ENCODE measurements around the gene UQCC2.

Gene UQCC2

DNA sequence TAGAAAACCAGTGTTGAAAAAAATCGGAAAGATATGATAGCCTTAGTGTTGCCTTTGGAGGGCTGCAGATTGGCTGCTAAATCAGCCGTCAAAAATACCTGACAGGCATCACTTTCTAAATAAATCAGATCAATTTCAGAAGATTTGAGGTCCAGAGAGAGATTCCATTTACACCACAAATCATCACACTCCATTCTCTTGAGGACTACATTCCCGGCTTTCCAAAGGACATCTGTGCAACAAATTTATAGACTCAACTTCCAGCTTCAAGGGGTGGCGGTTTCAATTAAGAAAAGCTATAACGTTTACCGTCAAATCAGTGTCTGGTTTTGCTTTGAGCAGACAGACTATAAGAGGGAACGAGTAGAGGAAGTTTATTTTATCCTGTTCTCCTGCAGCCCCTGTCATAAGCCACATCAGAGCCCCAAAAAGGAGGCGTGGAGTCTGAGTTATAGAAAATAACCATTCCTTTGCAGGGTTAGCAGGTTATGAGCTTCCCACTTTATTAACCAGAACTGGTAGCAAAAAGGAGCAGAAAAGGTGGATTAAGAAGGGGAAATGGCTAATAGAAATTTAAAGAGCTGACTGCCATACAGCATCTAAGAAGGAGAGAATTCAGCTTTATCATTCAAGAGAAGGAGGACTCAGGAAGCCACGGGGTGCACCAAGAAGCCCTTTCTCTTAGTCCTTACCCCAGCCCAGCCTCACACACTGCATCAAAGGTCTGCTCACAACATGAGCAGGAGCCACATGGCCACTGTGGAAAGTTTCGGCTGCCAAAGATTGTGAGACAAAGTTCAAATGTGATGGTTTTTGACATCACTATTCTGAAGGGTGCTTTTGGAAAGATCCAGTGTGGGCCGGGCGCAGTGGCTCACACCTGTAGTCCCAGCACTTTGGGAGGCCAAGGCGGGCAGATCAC, 12.9 kb upstream of the UQCC2 start:
- Histone ChIP-seq H3K27me3 (ENCODE audit: control insufficient read depth, insufficient read depth, low read length) (no peaks in the 10 kb centered on the region; the same call in 1 of the 2 replicates), H3K4me3 (ENCODE audit: low read depth, low read length) (no peak overlapping the region), H3K9ac (ENCODE audit: low read length) (no peak overlapping the region), H3K9me3 (ENCODE audit: control insufficient read depth, insufficient read depth, low read depth, low read length) (no peaks in the 10 kb centered on the region), H3K36me3 (ENCODE audit: control insufficient read depth, insufficient read depth, low read length) (no peaks in the 10 kb centered on the region), H3K4me1 (ENCODE audit: control insufficient read depth, insufficient read depth, low read length) (peaks cover 8% of the 10 kb centered on the region; the same call in 1 of the 2 replicates), H3K27ac (ENCODE audit: low read depth, low read length) (no peak overlapping the region)

DNA sequence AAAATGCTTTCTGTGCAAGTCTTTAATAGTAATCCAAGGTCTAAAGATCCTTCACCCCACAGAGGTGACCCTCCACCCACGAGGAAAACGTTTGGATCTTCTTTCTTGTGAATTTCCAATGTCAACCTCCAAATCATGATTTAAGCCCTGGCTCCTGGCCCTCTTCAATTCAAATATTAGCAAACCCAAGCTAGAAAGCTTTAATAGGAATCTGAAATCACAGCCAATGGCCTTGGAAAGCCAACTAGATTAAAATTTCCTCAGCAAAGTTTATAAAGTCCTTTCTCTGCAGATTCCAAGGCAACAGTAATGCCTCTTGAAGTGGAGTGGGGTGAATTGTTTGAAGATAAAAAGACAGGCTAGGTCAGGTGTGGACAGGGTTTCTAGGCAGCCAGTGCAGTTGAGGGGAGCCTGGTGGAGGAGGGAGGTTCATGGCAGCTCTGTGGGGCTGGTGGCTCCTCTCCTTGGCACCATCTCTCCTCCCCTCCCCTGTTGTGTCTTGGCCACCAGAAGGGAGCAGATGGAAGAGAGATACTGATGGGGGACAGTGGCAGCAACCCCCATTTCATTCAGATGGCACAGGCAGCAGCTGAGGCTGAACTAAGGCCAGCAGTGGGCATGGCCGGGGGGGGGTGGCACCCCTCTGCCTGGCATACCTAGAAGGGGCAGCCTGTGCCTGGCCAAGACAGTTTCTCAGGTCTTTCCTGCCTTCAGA, 12.0 kb upstream of the UQCC2 start:
- Histone ChIP-seq H3K27ac (ENCODE audit: low read depth, low read length) (no peak overlapping the region), H3K36me3 (ENCODE audit: control insufficient read depth, insufficient read depth, low read length) (no peaks in the 10 kb centered on the region), H3K4me3 (ENCODE audit: low read depth, low read length) (no peak overlapping the region), H3K9me3 (ENCODE audit: control insufficient read depth, insufficient read depth, low read depth, low read length) (no peaks in the 10 kb centered on the region), H3K27me3 (ENCODE audit: control insufficient read depth, insufficient read depth, low read length) (no peaks in the 10 kb centered on the region; the same call in 1 of the 2 replicates), H3K4me1 (ENCODE audit: control insufficient read depth, insufficient read depth, low read length) (peaks cover 8% of the 10 kb centered on the region; the same call in 1 of the 2 replicates), H3K9ac (ENCODE audit: low read length) (no peak overlapping the region)

DNA sequence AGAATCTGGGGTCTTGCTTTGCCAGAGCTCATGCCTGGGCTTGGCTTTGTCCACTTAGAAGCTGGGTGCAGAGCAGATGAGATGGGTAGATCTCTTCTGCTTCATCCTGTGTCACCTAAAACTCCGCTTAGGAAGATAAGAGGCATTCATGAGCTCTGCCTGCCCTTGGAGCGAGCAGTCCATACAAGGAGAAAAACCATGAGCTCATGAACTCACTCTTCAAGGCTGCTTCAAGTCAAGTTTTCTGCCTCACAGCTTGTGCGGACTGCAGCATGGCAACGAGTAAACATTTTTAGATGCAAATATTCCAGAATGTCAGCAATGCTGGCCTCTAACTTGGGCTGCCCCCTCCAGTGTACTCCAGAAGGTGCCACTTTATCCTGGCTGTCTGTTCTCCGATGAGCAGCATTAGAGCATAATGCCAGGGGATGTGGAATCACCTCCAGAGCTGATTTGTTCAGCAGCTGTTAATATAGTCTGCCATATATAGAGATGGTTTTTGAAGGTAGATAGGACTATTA, 10.7 kb upstream of the UQCC2 start:
- Histone ChIP-seq H3K9ac (ENCODE audit: low read length) (no peak overlapping the region), H3K4me3 (ENCODE audit: low read depth, low read length) (no peak overlapping the region), H3K27me3 (ENCODE audit: control insufficient read depth, insufficient read depth, low read length) (no peaks in the 10 kb centered on the region; the same call in 1 of the 2 replicates), H3K4me1 (ENCODE audit: control insufficient read depth, insufficient read depth, low read length) (peaks cover 6% of the 10 kb centered on the region; the same call in 1 of the 2 replicates), H3K9me3 (ENCODE audit: control insufficient read depth, insufficient read depth, low read depth, low read length) (no peaks in the 10 kb centered on the region), H3K27ac (ENCODE audit: low read depth, low read length) (no peak overlapping the region), H3K36me3 (ENCODE audit: control insufficient read depth, insufficient read depth, low read length) (no peaks in the 10 kb centered on the region)

DNA sequence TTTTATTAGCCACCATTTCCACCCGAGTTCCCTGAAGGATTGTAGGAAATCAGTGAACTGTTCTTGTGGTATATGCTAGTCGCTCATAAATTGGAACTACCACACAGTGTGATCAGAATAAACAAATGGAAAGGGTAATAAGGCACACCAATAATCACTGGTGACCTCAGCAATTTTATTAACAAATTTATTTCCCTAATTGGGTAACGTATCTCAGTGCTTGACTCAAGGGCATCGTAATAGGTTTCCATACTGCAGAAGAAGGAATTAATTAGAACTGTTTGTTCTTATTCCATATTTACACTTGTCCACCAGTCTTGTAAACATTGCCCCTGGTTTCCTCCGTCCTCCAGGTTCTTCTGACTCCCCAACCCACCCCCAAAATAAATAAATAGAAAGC, 10.0 kb upstream of the UQCC2 start:
- Histone ChIP-seq H3K9me3 (ENCODE audit: control insufficient read depth, insufficient read depth, low read depth, low read length) (no peaks in the 10 kb centered on the region), H3K4me3 (ENCODE audit: low read depth, low read length) (no peak overlapping the region), H3K9ac (ENCODE audit: low read length) (no peak overlapping the region), H3K27ac (ENCODE audit: low read depth, low read length) (no peak overlapping the region), H3K4me1 (ENCODE audit: control insufficient read depth, insufficient read depth, low read length) (peaks cover 12% of the 10 kb centered on the region; the same call in 1 of the 2 replicates), H3K27me3 (ENCODE audit: control insufficient read depth, insufficient read depth, low read length) (no peaks in the 10 kb centered on the region; the same call in 1 of the 2 replicates), H3K36me3 (ENCODE audit: control insufficient read depth, insufficient read depth, low read length) (no peaks in the 10 kb centered on the region)

DNA sequence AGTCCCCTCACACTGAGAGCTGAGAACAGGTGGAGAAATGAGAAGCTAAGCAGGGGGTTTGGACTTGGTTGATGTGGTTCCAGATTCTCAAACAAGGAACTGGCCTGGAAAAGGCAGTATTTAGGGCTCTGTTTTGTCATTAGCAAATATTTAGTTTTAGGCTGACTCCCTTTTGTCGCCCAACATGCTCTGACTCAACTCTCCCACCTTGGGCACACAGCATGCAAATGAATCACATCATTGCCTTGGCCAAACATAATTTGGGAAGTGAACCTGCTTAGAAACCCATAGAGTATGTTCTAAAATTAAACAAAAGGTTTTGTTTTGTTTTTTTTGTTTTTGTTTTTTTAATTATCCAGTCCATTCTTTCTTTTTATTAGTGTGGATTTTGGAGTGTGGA, 9.5 kb upstream of the UQCC2 start:
- no peaks in the 10 kb centered on the region; the same call in 1 of the 2 replicates for H3K27me3 ChIP-seq (ENCODE audit: control insufficient read depth, insufficient read depth, low read length)
- no peak overlapping the region for H3K9ac ChIP-seq (ENCODE audit: low read length)

DNA sequence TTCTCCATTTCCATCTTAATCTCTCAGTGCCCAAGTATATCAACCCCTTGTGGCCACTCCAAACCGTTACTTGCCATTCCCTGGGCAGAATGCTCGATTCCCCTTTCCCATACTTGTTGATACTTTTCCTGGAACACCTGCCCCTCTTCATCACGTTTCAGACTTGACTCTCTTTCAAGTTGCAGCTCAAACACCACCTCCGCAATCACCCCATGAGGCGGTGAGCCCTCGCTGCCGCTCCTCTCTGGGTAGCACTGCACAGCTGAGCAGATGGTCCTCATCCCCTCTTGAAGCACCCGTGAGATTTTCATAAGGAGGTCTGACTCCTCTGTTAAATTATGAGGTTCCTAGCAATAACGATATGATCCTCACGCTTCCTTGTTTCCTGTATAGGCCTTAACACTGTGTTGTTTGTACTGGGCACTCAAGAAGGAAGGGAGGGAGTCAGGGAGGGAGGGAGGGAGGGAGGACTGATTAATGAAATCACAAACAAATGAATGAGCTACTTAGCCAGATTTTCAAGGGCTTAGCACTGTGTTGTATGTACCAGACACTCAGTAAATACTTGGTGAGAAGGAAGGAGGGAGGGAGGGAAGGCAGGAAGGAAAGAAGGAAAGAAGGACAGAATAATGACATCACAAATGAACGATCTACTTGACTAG, 8.0 kb upstream of the UQCC2 start:
- Histone ChIP-seq H3K27me3 (ENCODE audit: control insufficient read depth, insufficient read depth, low read length) (no peaks in the 10 kb centered on the region; the same call in 1 of the 2 replicates), H3K4me3 (ENCODE audit: low read depth, low read length) (no peak overlapping the region), H3K4me1 (ENCODE audit: control insufficient read depth, insufficient read depth, low read length) (peaks cover 15% of the 10 kb centered on the region; the same call in 1 of the 2 replicates), H3K27ac (ENCODE audit: low read depth, low read length) (no peak overlapping the region), H3K36me3 (ENCODE audit: control insufficient read depth, insufficient read depth, low read length) (no peaks in the 10 kb centered on the region), H3K9me3 (ENCODE audit: control insufficient read depth, insufficient read depth, low read depth, low read length) (no peaks in the 10 kb centered on the region), H3K9ac (ENCODE audit: low read length) (no peak overlapping the region)

More for the DNA sequence above, 9.5 kb upstream of the UQCC2 start:
- Histone ChIP-seq H3K4me1 (ENCODE audit: control insufficient read depth, insufficient read depth, low read length) (peaks cover 17% of the 10 kb centered on the region; the same call in 1 of the 2 replicates), H3K27ac (ENCODE audit: low read depth, low read length) (no peak overlapping the region), H3K36me3 (ENCODE audit: control insufficient read depth, insufficient read depth, low read length) (no peaks in the 10 kb centered on the region), H3K9me3 (ENCODE audit: control insufficient read depth, insufficient read depth, low read depth, low read length) (no peaks in the 10 kb centered on the region), H3K4me3 (ENCODE audit: low read depth, low read length) (no peak overlapping the region)

DNA sequence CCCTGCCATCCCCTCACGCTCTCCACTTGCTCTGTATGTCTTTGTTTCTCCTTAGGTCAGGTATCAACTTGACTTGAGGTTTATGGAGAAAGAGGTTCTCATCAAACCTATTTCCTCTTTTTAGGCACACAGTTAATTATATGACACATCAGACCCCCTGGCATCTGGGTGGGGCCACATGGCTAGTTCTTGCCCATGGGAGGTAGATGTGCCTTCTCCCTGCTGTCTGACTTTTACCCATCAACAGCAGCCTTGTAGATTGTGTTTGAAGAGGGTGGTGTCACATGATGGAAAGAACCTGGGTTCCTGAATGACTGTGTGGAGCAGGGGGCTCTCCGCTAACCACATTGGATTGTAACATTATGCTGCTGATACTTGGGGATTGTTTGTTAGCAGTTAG, 7.2 kb upstream of the UQCC2 start:
- Histone ChIP-seq H3K27ac (ENCODE audit: low read depth, low read length) (no peak overlapping the region), H3K36me3 (ENCODE audit: control insufficient read depth, insufficient read depth, low read length) (no peaks in the 10 kb centered on the region), H3K4me1 (ENCODE audit: control insufficient read depth, insufficient read depth, low read length) (peaks cover 15% of the 10 kb centered on the region; the same call in 1 of the 2 replicates), H3K9ac (ENCODE audit: low read length) (no peak overlapping the region), H3K27me3 (ENCODE audit: control insufficient read depth, insufficient read depth, low read length) (no peaks in the 10 kb centered on the region; the same call in 1 of the 2 replicates), H3K4me3 (ENCODE audit: low read depth, low read length) (no peak overlapping the region), H3K9me3 (ENCODE audit: control insufficient read depth, insufficient read depth, low read depth, low read length) (no peaks in the 10 kb centered on the region)

DNA sequence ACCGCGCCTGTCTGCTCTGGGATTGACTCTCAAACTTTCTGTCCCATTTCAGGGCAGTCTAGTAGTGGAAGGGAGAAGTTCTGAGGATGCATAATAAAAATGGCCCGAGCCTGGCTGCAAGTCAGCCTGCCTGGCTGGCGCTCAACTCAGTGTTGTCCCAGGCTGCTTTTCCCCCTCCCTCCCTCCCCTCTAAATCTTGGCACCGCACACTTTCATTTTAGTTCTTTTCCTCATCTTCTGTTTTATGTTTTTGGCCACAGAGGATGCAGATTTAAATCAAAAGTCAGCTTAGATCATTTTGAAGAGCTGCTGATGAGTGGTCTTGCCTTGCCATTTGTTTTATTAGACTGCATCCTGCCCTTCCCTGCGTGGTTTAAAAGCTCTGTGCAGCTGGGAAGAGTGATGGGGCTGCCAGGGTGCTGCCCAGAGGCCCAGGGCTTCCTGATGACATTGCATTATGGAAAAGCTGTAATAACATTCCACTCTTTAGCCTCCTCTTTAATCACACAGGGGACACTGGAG, 6.5 kb upstream of the UQCC2 start:
- Histone ChIP-seq H3K9ac (ENCODE audit: low read length) (no peak overlapping the region), H3K4me1 (ENCODE audit: control insufficient read depth, insufficient read depth, low read length) (peaks cover 15% of the 10 kb centered on the region; the same call in 1 of the 2 replicates), H3K27ac (ENCODE audit: low read depth, low read length) (no peak overlapping the region)

DNA sequence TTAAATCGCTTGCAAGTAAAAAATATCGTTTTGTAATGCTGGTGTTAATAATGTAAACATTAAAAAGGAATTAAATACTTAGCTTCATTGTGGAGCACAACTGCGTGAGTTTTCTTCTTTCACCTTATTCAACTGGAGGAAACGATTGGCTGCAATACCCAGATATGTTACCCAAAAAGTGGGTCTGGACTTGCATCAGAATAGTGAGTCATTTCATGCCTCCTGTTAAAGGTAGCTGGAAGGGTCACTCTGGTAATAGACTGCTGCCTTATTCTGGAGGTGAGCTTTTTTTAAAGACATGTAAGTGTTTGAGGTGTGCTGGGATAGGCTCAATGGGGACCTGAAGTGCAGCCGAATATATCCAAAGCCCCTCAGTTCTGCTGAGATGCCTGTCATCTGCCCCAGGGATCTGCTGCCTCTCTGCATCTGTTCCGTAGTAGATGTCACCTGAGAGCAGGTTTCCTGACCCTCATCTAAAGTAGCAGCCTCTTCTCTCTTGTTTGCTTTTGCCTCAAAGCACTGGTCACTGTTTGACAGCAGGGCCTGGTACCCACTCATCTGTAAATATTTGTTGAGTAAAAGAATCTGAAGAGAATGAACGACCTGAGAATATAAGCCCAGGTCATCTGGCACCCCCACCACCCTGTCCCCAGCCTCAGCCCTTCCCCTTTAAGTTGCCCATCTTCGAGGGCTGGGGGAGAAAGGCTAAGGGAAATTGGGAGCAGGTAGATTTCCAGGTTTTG, 5.6 kb upstream of the UQCC2 start:
- Histone ChIP-seq H3K4me3 (ENCODE audit: low read depth, low read length) (no peak overlapping the region), H3K36me3 (ENCODE audit: control insufficient read depth, insufficient read depth, low read length) (no peaks in the 10 kb centered on the region), H3K27ac (ENCODE audit: low read depth, low read length) (no peak overlapping the region), H3K4me1 (ENCODE audit: control insufficient read depth, insufficient read depth, low read length) (peaks cover 15% of the 10 kb centered on the region; the same call in 1 of the 2 replicates), H3K9me3 (ENCODE audit: control insufficient read depth, insufficient read depth, low read depth, low read length) (no peaks in the 10 kb centered on the region), H3K9ac (ENCODE audit: low read length) (no peak overlapping the region), H3K27me3 (ENCODE audit: control insufficient read depth, insufficient read depth, low read length) (no peaks in the 10 kb centered on the region; the same call in 1 of the 2 replicates)

More for the DNA sequence above, 6.5 kb upstream of the UQCC2 start:
- no peaks in the 10 kb centered on the region for H3K9me3 ChIP-seq (ENCODE audit: control insufficient read depth, insufficient read depth, low read depth, low read length)
- no peaks in the 10 kb centered on the region for H3K36me3 ChIP-seq (ENCODE audit: control insufficient read depth, insufficient read depth, low read length)
- H3K27me3 ChIP-seq (ENCODE audit: control insufficient read depth, insufficient read depth, low read length), result no peaks in the 10 kb centered on the region; the same call in 1 of the 2 replicates
- H3K4me3 ChIP-seq (ENCODE audit: low read depth, low read length), result no peak overlapping the region

DNA sequence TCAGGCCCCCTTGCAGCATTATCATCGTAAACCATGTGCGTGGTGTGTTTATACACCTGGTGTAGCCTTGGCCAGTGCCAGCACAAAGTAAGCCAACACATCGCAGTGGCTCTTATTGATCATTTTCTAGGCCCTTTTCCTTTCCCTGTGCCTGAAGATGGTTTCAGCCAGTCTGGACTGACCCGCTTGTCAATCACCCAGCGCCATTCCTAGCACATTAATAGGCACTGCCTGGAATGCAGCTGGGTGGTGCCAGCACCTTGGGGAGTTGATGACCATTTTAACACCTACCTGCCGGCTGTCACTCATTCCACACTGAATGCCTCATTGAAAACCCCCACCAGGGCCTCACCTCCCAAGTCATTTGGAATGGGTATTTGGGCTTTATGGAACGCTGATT, 4.9 kb upstream of the UQCC2 start:
- H3K27ac ChIP-seq (ENCODE audit: low read depth, low read length), result no peak overlapping the region
- no peak overlapping the region for H3K4me3 ChIP-seq (ENCODE audit: low read depth, low read length)
- H3K9me3 ChIP-seq (ENCODE audit: control insufficient read depth, insufficient read depth, low read depth, low read length), result no peaks in the 10 kb centered on the region
- H3K9ac ChIP-seq (ENCODE audit: low read length), result no peak overlapping the region
- peaks cover 18% of the 10 kb centered on the region for H3K4me1 ChIP-seq (ENCODE audit: control insufficient read depth, insufficient read depth, low read length)
- no peaks in the 10 kb centered on the region for H3K36me3 ChIP-seq (ENCODE audit: control insufficient read depth, insufficient read depth, low read length)
- H3K27me3 ChIP-seq (ENCODE audit: control insufficient read depth, insufficient read depth, low read length), result no peaks in the 10 kb centered on the region; the same call in 1 of the 2 replicates
